Epithelial cell of esophagus (primary cell): ENCODE data around the gene KLC4.

Experiments used
- DNase-seq: peaks from one replicate; pipeline ENCODE4 v3.0.0; 2010; ENCODE audit warnings: low read depth
- H3K4me3 ChIP-seq: 2 replicates; pipeline ENCODE4 v1.5.1; 2011; ENCODE audit warnings: mild to moderate bottlenecking, low read length, control low read depth
- TF ChIP-seq, protein P1 (sequence below): IDR thresholded peaks from 2 replicates; pipeline ENCODE4 v1.5.1; 2011; ENCODE audit warnings: low read depth, mild to moderate bottlenecking, low read length, control low read depth, inconsistent platforms; ENCODE audit not compliant: insufficient read depth; ENCODE audit errors: missing control alignments

The KLC4 gene

GRCh38 chr6:43024436-43024835, 35.0 kb upstream of the KLC4 start:
- no peak overlapping the region for H3K4me3 ChIP-seq
- DNase-seq = no peak
- TF ChIP-seq, protein P1, sequence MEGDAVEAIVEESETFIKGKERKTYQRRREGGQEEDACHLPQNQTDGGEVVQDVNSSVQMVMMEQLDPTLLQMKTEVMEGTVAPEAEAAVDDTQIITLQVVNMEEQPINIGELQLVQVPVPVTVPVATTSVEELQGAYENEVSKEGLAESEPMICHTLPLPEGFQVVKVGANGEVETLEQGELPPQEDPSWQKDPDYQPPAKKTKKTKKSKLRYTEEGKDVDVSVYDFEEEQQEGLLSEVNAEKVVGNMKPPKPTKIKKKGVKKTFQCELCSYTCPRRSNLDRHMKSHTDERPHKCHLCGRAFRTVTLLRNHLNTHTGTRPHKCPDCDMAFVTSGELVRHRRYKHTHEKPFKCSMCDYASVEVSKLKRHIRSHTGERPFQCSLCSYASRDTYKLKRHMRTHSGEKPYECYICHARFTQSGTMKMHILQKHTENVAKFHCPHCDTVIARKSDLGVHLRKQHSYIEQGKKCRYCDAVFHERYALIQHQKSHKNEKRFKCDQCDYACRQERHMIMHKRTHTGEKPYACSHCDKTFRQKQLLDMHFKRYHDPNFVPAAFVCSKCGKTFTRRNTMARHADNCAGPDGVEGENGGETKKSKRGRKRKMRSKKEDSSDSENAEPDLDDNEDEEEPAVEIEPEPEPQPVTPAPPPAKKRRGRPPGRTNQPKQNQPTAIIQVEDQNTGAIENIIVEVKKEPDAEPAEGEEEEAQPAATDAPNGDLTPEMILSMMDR = no peak

- TF ChIP-seq, protein P1 = no peak
- DNase-seq = no peak
Measured at GRCh38 chr6:43026365-43026764, 33.1 kb upstream of the KLC4 start.

DNA sequence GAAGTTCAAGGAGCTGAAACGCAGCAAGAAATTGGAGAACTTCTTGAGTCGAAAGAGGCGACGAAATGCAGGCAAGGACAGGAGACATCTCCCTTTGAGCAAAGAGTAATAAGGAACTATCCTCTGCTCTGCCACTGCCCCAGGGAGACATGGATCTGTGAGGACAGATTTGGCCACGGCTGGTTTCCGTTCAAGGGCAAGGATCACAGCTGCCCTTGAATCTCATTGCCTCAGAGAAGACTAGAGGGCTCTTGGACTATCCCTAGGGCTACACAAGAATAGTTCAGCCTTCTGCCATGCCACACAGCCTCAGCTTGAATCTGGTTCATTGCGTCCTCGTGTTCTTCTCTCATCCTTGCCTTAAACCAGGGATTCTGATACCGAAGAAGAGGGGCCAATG, 30.3 kb upstream of the KLC4 start:
- DNase-seq = no peak
- TF ChIP-seq, protein P1 = no peak
- H3K4me3 ChIP-seq = no peak overlapping the region

More at GRCh38 chr6:43026365-43026764, 33.1 kb upstream of the KLC4 start:
- no peak overlapping the region for H3K4me3 ChIP-seq

- TF ChIP-seq, protein P1 = no peak
- DNase-seq = no peak
- no peak overlapping the region for H3K4me3 ChIP-seq
Measured at GRCh38 chr6:43032326-43032725, 27.1 kb upstream of the KLC4 start.

DNA sequence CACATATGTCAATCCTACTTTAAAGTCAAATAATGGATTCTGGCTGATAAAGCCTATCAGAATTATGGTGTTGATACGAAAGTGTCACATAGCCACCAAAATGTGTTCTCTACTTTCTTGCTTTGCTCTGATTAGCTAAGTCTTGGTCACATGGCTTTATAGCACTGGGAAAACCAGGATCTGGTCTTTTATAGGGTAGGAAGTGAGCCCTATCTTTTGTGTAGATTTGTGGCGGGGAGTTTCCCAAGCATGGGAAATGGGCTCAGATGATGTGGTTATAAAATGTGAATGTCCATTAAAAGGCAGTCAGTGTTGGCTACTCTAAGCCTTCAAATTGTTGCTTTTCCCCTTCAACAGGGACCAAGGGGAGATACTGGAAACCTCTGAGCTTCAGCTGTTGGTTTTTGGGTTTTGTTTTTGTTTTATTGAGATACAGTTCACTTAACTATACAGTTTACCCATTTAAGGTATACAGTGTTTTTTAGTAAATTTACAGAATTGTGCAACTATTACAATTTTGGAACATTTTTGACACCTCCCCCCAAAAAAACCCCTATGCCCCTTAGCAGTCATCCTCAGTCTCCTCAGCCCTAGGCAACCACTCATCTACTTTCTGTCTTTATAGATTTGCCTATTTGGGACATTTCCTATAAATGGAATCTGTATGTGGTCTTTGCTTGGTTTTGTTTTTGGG, 25.8 kb upstream of the KLC4 start:
- TF ChIP-seq, protein P1 = no peak
- H3K4me3 ChIP-seq = no peak overlapping the region
- no peak for DNase-seq

GRCh38 chr6:43034190-43034525, 25.3 kb upstream of the KLC4 start:
- no peak for DNase-seq
- H3K4me3 ChIP-seq = no peak overlapping the region
- TF ChIP-seq, protein P1 = no peak
